ENCODE measurements around the gene SPA17.

SPA17 gene

DNA sequence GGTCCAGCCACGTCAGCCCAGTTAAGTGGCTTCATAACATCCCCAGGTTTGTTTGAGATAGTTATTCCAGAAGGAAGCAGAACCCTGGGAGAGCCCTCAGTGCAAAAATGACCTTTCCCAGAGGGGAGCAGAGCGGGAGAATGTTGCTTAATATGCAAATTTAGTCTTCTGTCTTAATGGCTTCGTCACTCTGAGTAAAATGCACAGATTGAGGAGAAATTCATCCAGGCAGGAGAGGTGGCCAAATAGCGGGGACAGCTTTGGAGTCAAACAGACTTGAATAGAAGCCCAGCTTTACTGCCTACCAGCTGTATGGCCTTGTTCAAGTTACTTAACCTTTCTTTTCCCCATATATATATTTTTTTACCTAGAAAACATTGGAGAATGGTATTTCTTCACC is 53.8 kb downstream of the SPA17 start:
- no peak for DNase-seq

DNA sequence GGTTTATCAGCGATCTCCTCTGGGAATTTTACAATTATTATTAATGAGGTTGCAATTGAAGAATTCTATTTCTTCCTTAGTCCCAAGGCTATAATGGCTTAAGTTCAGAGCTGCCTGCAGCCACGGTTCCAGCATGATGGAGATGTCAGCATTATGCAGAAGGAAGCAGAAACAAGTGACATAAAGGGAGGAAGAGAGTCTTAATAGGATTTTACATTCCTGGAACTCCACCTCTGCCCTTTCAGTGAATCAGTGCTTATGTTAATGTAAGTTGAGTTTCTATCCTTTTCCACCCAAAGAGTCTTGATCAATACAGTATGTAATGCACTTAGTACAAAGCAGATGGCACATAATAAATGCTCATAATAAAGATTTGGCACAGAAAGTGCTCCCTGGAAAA is 54.4 kb downstream of the SPA17 start:
- no peak for DNase-seq

DNA sequence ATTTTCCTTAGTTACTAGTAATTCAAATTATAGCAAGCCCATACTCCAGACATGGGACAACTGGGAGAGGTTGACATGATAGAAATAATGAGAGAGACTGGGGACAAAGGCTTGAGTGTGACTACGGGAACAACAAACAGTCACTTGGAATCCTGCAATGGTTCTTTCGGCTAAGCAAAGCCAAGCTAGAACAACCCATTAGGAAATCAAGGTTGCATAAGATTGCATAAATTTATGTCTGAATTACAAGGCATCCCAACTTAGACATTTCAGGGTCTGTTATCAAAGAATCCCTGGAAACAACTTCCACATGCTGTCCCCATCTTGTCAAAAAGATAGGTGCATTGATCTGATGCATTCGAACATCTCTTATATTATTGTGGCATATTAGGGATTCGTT is 55.9 kb downstream of the SPA17 start:
- DNase-seq: no peak

DNA sequence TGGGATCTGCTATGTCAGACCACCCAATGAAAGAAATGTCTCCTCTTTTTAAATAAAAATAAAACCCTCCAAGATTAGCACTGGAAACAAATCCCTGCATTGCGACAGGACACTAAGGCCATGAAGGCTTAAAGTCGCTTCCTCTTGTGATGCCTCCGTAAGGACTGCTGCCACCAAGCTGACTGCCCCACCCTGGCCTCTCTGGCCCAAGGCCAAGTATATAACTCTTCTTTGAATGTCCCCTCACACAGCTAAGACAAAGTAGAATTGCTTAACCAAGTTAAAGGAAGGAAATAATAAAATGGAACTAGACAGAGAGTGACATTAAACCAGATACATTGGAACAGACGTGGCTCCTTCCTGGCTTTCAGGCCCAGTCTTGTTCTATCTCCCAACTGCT is 58.5 kb downstream of the SPA17 start:
- DNase-seq: no peak

DNA sequence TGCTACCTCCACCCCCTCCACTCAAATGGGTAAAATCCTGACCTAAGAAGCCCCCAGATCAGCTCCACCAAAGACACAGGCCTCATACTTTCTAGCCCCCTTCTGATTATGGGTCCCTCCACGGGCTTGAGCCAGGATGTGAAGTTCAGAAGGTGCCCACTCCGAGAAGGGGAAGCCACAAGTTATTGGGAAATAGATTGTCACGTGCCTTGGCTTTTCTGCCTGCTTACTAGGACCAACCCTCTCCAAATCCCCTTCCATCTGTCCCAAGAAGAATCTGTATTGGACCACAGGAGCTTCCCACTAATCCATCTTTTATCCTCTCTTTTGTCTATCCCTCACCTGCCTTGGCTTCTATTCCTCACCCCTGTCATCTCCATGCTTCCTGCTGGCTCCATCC is 63.0 kb downstream of the SPA17 start:
- no peak for DNase-seq

DNA sequence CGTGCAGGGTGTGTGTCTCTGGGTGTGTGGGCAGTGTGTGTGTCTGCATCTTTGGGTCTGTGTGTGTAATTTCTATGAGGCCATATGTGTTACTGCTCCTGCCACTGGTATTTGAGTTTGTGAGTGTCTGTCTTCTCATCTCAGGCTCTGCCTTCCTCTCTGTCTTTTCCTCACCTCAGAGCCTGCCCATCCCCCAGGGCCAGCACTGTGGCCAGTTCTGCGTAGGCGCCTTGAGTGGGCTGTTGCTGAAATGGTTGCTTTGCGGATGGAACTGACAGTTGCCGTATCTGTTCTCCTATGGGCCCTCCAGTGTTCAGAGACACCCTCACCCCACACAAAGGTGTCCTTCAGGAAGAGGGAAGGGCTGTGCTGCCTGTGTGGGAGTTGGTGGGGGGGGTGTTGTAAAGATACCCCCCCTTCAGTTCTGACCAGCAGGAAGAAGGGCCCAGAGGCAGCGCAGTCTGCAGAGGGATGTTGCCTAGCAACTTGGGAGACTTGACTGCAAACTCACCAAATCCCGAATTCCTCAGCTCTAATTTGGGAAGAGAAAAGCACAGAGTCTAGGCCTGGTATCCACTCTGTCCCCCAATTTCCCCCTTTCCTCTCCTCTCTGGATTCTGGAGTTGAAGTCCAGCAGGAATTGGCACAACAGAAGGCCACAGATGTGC is 64.1 kb downstream of the SPA17 start:
- DNase-seq: no peak

DNA sequence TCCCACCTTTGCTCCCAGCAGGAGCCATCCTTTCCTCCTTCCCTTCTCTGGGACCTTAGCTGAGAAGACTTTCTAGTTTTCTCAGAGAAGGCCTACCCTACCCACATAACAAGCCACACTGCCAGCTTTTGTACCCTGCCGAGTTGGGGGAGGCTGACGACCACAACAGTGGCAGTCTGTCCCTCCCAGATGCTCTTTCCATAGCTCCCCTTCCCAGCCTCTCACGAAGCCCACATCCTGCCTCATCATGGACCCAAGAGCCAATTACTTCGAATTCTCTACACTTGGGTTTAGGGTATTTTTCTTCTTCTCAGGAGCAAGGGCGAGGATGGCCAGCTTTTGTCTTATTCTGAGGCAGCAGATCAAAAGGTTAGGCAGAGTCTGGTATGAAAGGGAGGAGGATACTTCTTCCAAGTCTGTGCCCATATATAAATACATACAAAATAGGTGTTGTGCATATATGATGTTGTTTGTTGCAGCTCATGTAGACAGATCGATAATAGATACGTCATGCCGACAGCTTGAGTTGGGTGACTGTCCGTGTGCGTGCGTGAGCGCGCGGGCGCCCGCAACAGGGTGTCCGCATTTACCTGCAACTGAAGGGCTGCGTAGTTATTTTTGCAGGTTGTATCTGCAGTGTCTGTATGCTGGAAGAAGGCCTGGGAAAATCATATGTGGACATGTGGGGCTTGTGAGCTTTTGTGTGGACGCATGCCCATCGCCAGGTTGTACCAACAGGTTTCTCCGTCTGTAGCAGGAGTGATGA is 65.2 kb downstream of the SPA17 start:
- DNase-seq: no peak

DNA sequence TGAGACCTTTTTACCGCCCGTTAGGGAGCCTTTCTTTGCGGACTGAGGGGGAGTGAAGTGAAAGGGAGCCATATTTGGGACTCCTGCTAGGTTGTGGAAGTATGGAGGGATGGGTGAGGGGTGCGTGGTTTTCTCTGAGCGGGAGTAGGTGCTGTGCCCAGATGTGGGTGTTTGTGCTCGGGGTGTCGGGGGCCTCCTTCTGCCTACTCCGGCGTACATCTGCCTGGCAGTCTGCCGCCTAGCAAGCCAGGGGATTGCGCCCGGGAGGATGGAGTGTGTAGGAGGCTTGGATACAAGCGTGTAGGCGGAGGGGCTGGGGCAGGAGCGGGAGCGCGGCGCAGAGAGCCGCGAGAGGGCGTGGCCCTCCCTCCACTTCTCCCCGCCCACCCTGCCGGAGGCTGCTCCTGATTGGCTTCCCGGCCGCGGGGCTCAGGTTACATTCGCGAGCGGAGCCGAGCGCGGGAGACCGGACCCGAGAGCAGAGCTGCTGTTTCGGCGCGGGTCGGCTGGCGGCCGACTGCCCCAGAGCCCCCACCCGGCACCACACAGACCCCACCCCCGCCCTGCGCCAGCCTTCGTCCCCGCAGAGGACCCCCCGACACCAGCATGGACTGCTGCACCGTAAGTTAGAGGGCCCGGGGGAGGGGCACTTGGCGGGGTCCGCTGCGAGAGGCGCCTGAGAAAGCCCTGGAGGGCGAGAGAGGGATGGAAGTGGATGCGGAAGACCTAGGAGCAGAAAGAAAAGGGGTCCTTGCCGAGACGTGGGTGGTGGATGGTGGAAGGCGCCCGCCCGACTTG is 66.0 kb downstream of the SPA17 start, which contains the start of gene NRGN:
Gene NRGN, plus strand, starts transcription at position 464 of the 798 bp plus-strand sequence. Its CDS starts 143 bp downstream, at position 607.
- DNase-seq: peak; percentile 88

DNA sequence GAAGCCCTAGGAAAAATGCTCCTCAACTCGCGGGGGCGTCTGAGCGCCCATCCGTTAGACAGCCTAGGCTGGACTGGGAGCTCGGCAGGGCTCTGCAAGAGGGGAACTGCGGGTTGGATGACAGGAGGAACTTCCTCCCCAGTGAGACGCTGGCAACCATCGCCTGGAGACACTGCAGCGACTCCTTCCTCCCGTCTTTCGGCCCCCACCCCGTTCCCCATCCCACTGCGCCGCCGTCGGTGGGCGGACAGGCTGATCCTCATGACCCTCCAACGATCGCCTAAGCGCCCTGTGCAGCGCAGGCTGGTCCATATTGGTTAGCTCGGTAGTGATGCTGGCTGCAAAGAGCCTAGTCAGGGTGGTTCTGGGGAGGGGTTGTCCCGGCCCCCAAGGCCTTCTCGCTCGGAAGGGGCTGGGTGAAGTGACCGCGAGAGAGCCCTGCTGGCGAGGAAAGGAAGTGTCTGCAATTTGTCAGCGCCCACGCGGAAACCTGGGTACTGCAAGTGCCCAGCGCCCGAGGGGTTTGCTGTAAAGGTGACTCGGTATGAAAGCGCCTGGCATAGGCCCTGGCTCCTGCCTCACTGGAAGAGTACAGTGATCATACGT is 66.7 kb downstream of the SPA17 start:
- DNase-seq: no peak

DNA sequence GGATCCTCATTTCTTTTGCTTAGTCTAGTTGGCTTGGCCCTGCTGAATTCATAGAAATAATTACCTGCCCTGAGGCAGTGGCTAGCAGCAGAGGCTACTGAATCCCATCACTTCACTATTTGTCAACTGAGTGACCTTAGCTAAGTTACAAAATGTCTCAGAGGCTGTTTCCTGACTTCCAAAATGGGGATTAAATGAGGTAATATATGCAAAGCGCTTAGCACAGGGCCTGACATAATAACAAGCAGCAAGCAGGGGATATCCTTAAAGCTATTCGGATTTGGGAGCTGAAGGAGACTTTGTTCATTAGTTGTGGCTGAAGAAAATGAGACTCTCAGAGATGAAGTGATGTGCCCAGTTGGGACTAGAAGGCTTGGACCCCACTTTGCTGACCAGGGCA is 68.9 kb downstream of the SPA17 start:
- DNase-seq: no peak

DNA sequence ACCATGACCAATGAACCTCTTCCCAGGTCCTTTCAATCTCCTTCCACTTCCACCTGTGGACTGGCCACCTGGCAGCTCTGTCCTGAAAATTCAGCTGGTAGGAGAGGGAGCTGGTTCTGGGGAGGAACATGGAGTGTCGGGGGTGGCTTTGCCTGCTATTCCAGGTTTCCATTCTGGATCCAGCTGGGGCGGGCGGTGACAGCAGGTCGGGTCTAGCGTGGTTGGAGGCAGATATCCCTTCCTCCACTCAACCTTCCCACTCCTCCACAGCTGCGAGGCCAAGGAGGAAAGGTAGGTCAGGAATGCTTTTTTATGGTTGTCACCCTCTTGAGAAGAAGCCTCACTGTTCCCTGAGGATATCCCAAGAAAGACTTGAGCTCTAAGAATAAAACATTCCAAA is 69.3 kb downstream of the SPA17 start:
- DNase-seq: no peak

DNA sequence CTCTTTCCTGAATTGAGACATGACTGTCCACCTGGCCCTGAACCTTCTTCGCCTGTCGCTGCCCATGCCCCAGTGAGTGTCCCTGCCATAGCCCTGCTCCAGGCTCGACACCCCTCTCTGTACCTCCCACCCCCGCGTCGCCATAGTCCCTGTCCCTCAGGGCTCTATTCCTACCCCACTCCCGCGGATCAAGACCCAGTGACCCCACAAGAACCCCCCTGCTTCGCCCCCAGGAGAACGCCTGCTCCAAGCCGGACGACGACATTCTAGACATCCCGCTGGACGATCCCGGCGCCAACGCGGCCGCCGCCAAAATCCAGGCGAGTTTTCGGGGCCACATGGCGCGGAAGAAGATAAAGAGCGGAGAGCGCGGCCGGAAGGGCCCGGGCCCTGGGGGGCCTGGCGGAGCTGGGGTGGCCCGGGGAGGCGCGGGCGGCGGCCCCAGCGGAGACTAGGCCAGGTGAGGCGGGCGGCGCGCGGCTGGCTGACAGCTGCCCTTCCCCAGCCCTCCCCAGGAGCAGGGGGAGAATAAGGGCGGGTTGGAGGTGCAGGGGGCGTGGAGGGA is 71.6 kb downstream of the SPA17 start:
- no peak for DNase-seq

DNA sequence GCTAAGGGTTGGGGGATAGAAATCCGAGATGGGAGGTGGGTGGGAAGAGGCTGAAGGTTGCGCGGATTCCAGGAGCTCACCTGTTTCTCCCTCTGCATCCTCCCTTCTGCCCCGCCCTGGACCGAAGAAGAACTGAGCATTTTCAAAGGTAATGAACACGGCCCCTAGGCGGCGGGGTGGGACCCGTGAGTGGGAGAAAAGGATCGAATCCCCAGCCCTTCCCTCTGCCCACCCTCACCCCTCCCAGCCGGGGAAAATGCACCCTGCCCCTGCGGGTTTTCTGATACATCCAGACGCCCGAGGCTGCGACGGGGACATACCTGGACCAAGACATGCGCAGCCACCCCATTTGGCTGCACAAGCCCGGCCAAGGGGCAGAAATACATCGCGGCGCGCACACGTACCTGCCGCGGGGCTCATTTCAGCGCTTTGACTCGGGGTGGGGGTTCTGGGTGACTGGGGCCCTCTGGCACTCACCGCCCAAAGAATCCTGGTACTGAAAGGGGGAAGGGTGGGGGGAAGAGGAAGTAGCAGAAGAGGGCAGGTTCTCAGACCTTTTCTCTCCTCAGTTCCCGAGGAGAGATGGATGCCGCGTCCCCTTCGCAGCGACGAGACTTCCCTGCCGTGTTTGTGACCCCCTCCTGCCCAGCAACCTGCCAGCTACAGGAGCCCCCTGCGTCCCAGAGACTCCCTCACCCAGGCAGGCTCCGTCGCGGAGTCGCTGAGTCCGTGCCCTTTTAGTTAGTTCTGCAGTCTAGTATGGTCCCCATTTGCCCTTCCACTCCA is 72.3 kb downstream of the SPA17 start:
- no peak for DNase-seq

DNA sequence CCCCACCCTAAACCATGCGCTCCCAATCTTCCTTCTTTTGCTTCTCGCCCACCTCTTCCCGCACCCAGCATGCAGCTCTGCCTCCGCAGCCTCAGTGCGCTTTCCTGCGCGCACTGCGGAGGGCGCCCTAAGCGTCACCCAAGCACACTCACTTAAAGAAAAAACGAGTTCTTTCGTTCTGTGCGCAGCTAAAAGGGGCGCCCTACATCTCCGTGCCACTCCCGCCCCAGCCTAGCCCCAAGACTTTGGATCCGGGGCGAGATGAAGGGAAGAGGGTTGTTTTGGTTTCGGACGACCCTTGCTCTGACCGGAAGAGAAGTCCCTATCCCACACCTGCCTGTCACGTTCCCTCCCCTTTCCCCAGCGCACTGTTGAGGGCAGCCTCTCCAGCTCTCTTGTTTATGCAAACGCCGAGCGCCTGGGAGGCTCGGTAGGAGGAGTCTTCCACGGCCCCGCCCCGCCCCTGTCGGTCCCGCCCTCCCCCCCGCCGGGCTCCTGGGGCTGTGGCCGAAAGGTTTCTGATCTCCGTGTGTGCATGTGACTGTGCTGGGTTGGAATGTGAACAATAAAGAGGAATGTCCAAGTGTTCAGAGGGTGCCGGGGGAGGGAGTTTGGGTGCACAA is 73.0 kb downstream of the SPA17 start:
- peak; percentile 85 for DNase-seq
